SJCRH30 (cell line): ENCODE measurements around the gene AK8. TPM values are rescaled to one million over a fixed set of nuclear protein-coding genes. Genes with fewer than 3 reads are reported as not detected.
"Not testable (repeated sequence)": the region's sequence is repeated elsewhere in the genome, so short reads cannot be mapped to it uniquely, and the experiment has no call there.

ENCODE experiments used
- DNase-seq, 2 experiments: peaks; one replicate each; pipeline ENCODE4 v3.0.0-alpha.2; 2015 to 2020
- H3K27ac ChIP-seq: fragments of 250-450 bp; sonication (Bioruptor Pico); 2 replicates; pipeline ENCODE4 v1.5.1; 2020; ENCODE audit warnings: mild to moderate bottlenecking, moderate library complexity
- H3K27me3 ChIP-seq: fragments of 250-450 bp; sonication (Bioruptor Pico); 2 replicates; pipeline ENCODE4 v1.5.1; 2020; ENCODE audit warnings: mild to moderate bottlenecking, moderate library complexity
- H3K36me3 ChIP-seq: fragments of 250-450 bp; sonication (Bioruptor Pico); 2 replicates; pipeline ENCODE4 v1.5.1; 2020; ENCODE audit warnings: mild to moderate bottlenecking, moderate library complexity
- H3K4me1 ChIP-seq: fragments of 250-450 bp; sonication (Bioruptor Pico); 2 replicates; pipeline ENCODE4 v1.5.1; 2020; ENCODE audit warnings: mild to moderate bottlenecking, moderate library complexity
- H3K4me3 ChIP-seq: fragments of 250-450 bp; sonication (Bioruptor Pico); 2 replicates; pipeline ENCODE4 v1.5.1; 2020; ENCODE audit warnings: mild to moderate bottlenecking, moderate library complexity
- H3K9me3 ChIP-seq: fragments of 250-450 bp; sonication (Bioruptor Pico); replicated peaks from 2 replicates; pipeline ENCODE4 v1.5.1; 2020; ENCODE audit warnings: mild to moderate bottlenecking, moderate library complexity
- total RNA-seq: library from RNA; depleted of rRNA; stranded (reverse); fragments of >200 nt; shearing (Covaris generic); gene quantifications from 2 replicates; pipeline ENCODE4 v1.2.3, GENCODE V29; 2014

Gene AK8
- total RNA-seq, 1 experiment from 2014 or later = not detected

DNA sequence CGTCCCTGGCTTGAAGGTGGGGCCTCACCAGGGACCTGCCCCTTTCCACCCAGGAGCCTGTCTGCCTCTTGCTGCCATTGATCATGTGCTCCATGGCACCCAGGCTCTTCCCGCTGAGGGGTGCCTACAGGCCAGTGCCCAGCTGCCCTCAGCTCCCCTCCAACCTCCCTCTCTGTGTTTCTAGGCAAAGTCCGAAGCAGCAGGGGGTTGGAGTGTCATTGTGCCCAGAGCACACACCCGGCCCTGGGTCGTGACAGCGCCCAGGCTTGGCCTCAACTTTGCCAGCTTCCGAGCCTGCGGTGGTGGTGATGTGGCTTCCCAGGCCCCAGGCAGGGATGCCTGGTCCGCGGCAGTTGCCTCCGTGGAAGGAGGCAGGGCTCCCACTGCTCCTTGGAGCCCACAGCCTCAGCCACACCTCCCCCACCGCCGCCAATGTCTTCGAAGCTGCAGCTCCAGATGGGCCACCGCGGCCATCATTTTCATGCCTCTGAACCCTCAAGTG, 155.5 kb downstream of the AK8 start:
- no peaks in the 10 kb centered on the region for H3K36me3 ChIP-seq
- H3K27me3 ChIP-seq = no peaks in the 10 kb centered on the region
- DNase-seq = no peak
- no peaks in the 10 kb centered on the region for H3K9me3 ChIP-seq
- H3K4me3 ChIP-seq = no peak overlapping the region
- H3K27ac ChIP-seq = no peak overlapping the region
- H3K4me1 ChIP-seq = peaks cover 13% of the 10 kb centered on the region

DNA sequence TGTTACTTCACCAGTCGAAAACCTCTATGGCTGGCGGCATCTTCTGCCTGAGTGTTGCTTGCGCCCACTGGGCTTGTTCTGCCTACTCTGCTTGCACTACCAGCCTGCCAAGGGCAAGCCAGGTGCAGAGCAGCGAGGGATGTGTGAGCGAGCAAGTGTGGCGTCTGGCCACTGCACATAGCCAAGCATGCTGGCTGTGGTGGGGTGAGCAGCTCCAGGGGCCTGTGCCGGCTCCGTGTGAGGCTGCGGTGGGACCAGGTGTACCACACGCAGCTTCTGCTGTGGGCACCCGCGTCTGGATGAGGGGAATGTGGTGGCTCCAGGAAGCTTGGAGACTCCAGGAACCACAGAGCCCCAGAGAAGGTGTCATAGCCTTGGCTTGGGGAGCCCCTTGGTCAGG, 156.4 kb downstream of the AK8 start:
- H3K9me3 ChIP-seq = no peaks in the 10 kb centered on the region
- no peak overlapping the region for H3K4me3 ChIP-seq
- H3K27me3 ChIP-seq = no peaks in the 10 kb centered on the region
- no peaks in the 10 kb centered on the region for H3K36me3 ChIP-seq
- H3K27ac ChIP-seq = no peak overlapping the region
- H3K4me1 ChIP-seq = peaks cover 5% of the 10 kb centered on the region
- DNase-seq = no peak

- not testable (repeated sequence) for DNase-seq, H3K36me3 ChIP-seq
These were observed 159.6 kb downstream of the AK8 start for GRCh38 chr9:132718381-132718928.

GRCh38 chr9:132717326-132717945, 160.6 kb downstream of the AK8 start:
- Histone ChIP-seq H3K36me3 (no peaks in the 10 kb centered on the region), H3K27me3 (no peaks in the 10 kb centered on the region), H3K4me3 (no peak overlapping the region), H3K4me1 (no peaks in the 10 kb centered on the region), H3K27ac (no peak overlapping the region), H3K9me3 (no peaks in the 10 kb centered on the region)
- DNase-seq = no peak

More at GRCh38 chr9:132718381-132718928, 159.6 kb downstream of the AK8 start:
- not testable (repeated sequence) for H3K27me3 ChIP-seq, H3K9me3 ChIP-seq, H3K4me3 ChIP-seq, H3K27ac ChIP-seq, H3K4me1 ChIP-seq

DNA sequence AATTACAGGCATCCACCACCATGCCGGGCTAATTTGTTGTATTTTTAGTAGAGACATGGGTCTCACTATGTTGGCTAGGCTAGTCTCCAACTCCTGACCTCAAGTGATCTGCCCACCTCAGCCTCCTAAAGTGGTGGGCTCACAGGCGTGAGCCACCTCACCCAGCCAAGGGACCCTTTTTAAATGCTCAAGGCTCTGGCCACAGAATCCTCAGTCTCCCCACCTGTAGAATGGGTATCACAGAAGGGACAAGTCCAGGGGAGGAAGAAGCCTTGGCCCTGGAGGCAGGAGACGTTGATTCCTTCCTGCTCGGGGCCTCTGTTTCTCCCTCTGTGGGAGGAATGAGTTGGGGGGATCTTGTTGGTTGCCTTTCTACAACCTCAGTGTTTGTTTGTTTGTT, 162.1 kb downstream of the AK8 start:
- H3K27ac ChIP-seq = no peak overlapping the region
- H3K9me3 ChIP-seq = no peaks in the 10 kb centered on the region
- H3K27me3 ChIP-seq = no peaks in the 10 kb centered on the region
- no peaks in the 10 kb centered on the region for H3K4me1 ChIP-seq
- no peaks in the 10 kb centered on the region for H3K36me3 ChIP-seq
- no peak for DNase-seq
- no peak overlapping the region for H3K4me3 ChIP-seq

- H3K27me3 ChIP-seq = no peaks in the 10 kb centered on the region
- H3K4me1 ChIP-seq = no peaks in the 10 kb centered on the region
- peak in 1 of 2 experiments; percentile 56 for DNase-seq
- no peaks in the 10 kb centered on the region for H3K9me3 ChIP-seq
- H3K36me3 ChIP-seq = no peaks in the 10 kb centered on the region
- H3K27ac ChIP-seq = no peak overlapping the region
- no peak overlapping the region for H3K4me3 ChIP-seq
These were observed 165.3 kb downstream of the AK8 start for GRCh38 chr9:132712753-132713152.

DNA sequence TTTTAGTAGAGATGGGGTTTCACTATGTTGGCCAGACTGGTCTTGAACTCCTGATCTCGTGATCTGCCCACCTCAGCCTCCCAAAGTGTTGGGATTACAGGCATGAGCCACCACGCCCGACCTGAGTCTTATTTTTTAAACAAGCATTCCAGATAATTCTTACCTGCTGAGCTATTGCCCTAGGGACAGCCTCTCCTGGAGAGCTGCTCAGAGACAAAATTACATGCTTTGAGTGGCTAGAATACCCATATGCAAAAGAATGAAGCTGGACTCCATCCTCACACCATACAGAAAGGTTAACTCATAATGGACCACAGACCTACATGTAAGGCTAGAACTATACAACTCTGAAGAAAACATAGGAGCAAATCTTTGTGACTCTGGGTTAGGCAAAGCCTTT, 166.2 kb downstream of the AK8 start:
- Histone ChIP-seq H3K36me3 (no peaks in the 10 kb centered on the region), H3K9me3 (no peaks in the 10 kb centered on the region), H3K4me3 (no peak overlapping the region), H3K27me3 (no peaks in the 10 kb centered on the region), H3K4me1 (no peaks in the 10 kb centered on the region), H3K27ac (no peak overlapping the region)
- DNase-seq = no peak

- not testable (repeated sequence) for H3K4me1 ChIP-seq, H3K4me3 ChIP-seq, H3K9me3 ChIP-seq, H3K27ac ChIP-seq, DNase-seq, H3K27me3 ChIP-seq, H3K36me3 ChIP-seq
These were observed 166.9 kb downstream of the AK8 start for GRCh38 chr9:132711152-132711551.

DNA sequence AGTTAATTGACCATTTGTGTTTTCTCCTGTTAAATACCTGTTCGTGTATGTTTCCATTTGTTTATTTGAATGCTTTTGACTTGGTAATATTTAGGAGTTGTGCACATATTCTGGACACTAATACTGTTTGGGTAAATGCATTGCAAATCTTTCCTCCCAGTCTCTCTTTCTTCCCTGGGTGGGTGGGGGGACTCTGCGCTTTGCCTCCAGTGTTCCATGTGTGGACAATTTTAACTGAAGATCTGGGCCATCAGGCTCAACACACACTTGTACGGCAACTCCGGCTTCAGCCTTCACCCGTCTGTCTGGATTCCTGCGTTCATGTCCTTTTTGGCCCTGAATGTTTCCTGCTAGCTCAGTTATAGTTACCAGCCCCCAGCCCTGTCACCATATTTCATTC, 167.8 kb downstream of the AK8 start:
- Histone ChIP-seq H3K27ac (no peak overlapping the region), H3K36me3 (no peaks in the 10 kb centered on the region), H3K4me3 (no peak overlapping the region), H3K9me3 (0 out of 2 replicates have a peak, but pooled peaks cover 5% of the 10 kb centered on the region), H3K27me3 (no peaks in the 10 kb centered on the region), H3K4me1 (no peaks in the 10 kb centered on the region)
- DNase-seq = no peak

DNA sequence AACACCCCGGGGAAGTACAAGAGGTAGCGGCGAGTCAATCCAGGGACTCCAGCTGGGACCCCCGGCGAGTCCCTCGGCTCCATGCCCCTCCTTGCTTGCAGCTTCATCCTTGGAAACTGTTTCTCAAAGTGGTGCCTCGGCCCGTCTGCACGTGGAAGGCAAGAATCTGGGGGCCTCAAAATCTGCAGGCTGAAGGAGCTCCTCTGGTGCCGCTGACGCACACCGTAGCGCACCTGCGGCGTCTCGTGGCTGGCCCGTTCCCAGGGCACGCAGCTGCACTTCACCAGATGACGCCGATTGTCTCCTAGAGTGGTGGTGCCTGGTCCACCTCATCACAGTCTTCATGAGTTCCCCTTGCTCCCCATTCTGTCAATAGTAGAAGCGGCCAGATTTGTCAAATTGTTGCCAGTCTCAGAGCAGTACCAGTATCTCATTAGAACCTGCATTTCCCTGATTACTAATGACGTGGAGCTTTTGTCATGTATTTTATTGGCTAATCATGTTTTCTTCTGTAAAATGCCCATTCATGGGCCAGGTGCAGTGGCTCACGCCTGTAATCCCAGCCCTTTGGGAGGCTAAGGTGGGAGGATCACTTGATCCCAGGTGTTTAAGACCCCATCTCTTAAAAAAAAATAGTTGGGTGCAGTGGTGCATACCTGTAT, 169.2 kb downstream of the AK8 start:
- Histone ChIP-seq H3K27ac (no peak overlapping the region), H3K4me3 (no peak overlapping the region), H3K27me3 (no peaks in the 10 kb centered on the region), H3K9me3 (0 out of 2 replicates have a peak, but pooled peaks cover 5% of the 10 kb centered on the region), H3K36me3 (no peaks in the 10 kb centered on the region), H3K4me1 (no peaks in the 10 kb centered on the region)
- no peak for DNase-seq

DNA sequence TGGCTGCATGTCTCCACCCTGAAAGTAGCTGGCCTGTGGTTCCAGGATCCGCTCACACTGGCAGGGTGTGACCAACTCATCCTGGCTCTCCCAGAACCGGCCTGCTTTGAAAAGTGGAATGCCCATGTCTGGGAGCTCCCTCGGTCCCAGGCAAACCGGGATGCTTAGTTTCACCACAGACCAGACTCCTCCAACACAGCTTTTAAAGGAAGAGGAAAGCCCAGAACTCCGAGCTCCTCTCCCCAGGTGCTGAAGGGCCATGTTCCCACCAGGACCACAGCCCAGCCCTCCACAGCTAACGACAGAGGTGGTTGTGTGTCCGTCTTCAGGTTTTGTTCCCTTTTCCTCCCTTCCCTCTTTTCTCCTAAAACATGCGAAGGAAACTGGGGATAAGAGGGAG, 169.8 kb downstream of the AK8 start:
- Histone ChIP-seq H3K27ac (no peak overlapping the region), H3K36me3 (no peaks in the 10 kb centered on the region), H3K4me3 (no peak overlapping the region), H3K9me3 (peaks cover 7% of the 10 kb centered on the region; the same call in 1 of the 2 replicates), H3K27me3 (no peaks in the 10 kb centered on the region), H3K4me1 (no peaks in the 10 kb centered on the region)
- no peak for DNase-seq

DNA sequence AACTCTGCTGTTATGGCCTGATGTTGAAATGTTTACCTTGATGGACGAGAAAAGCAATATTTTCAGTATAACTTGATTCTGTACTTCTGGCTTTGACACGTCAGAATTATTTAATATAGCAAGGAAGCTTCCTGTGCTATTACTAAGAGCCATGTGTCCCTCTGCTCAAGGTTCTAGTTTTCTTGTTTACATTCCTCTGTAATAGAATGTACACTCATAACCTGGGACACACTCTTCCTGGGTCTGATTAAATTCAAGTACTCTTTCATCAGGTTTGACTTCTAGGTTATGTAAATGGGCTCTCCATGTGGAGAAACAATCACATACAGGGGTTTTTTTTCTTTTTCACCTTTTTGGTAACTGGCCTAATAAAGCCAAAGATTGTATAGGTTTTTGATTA, 174.7 kb downstream of the AK8 start:
- no peaks in the 10 kb centered on the region for H3K4me1 ChIP-seq
- H3K36me3 ChIP-seq = no peaks in the 10 kb centered on the region
- H3K27me3 ChIP-seq = no peaks in the 10 kb centered on the region
- peaks cover 20% of the 10 kb centered on the region; the same call in 1 of the 2 replicates for H3K9me3 ChIP-seq
- DNase-seq = no peak
- no peak overlapping the region for H3K4me3 ChIP-seq
- no peak overlapping the region for H3K27ac ChIP-seq

DNA sequence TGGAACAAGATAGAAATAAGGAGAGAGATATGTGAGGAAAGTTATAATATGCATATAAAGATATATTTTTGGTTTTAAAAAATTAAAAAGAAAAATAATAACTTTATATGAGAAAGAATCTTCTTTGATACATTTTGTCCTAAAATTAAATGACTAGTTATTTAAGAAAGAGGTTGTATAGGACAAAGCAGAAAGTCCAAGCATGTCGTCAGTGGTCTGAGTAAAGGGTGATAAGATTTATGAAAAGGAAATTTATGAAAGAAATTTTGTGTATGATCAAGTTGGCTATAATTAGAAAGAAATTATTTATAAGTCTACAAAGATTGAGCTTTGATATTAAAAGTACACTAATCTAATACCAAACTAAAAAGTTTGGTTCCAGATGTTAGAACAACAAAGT, 175.8 kb downstream of the AK8 start:
- no peaks in the 10 kb centered on the region for H3K36me3 ChIP-seq
- no peak overlapping the region for H3K4me3 ChIP-seq
- no peak overlapping the region for H3K27ac ChIP-seq
- DNase-seq = no peak
- H3K27me3 ChIP-seq = no peaks in the 10 kb centered on the region
- H3K4me1 ChIP-seq = no peaks in the 10 kb centered on the region
- H3K9me3 ChIP-seq = peaks cover 29% of the 10 kb centered on the region

- Histone ChIP-seq H3K9me3 (peaks cover 29% of the 10 kb centered on the region), H3K36me3 (no peaks in the 10 kb centered on the region), H3K4me3 (no peak overlapping the region), H3K4me1 (no peaks in the 10 kb centered on the region), H3K27me3 (no peaks in the 10 kb centered on the region), H3K27ac (no peak overlapping the region)
- no peak for DNase-seq
These were observed 178.1 kb downstream of the AK8 start for GRCh38 chr9:132699956-132700355.

DNA sequence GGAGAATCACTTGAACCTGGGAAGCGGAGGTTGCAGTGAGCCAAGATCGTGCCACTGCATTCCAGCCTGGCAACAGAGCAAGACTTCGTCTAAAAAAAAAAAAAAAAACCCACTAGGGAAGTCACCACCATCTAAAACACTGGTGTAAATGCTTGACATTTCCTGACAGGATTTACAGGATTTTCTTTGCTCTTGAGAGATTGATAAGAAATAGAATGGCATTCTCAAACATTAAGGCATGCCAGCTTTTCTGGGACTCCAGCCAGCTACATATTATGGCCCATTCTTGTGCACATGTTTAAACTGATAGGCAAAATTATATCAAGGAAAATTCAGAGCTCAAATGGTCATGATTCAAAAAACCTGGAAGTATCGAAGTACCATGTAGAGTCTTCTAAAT, 179.1 kb downstream of the AK8 start:
- H3K27me3 ChIP-seq = no peaks in the 10 kb centered on the region
- no peaks in the 10 kb centered on the region for H3K4me1 ChIP-seq
- DNase-seq = no peak
- H3K9me3 ChIP-seq = peaks cover 29% of the 10 kb centered on the region
- H3K4me3 ChIP-seq = no peak overlapping the region
- H3K36me3 ChIP-seq = no peaks in the 10 kb centered on the region
- no peak overlapping the region for H3K27ac ChIP-seq
